Astrocyte of the spinal cord (primary cell): ENCODE measurements around the gene ATF7.

ENCODE experiments used
- DNase-seq: peaks from one replicate; pipeline ENCODE4 v3.0.0; 2011; ENCODE audit warnings: low read depth, low spot score
- H3K4me3 ChIP-seq: 2 replicates; pipeline ENCODE4 v1.5.1; 2011; ENCODE audit warnings: low read depth, mild to moderate bottlenecking, low read length, moderate library complexity
- in situ Hi-C: cut with HindIII; loops from 2 replicates; pipeline ENCODE4 v1.10.0; 2017; ENCODE audit warnings: low sequenced_read_pairs
- TF ChIP-seq, protein P1 (sequence below): IDR thresholded peaks from 2 replicates; pipeline ENCODE4 v1.5.1; 2012; ENCODE audit warnings: low read depth, mild to moderate bottlenecking, low read length, inconsistent platforms

The ATF7 gene

DNA sequence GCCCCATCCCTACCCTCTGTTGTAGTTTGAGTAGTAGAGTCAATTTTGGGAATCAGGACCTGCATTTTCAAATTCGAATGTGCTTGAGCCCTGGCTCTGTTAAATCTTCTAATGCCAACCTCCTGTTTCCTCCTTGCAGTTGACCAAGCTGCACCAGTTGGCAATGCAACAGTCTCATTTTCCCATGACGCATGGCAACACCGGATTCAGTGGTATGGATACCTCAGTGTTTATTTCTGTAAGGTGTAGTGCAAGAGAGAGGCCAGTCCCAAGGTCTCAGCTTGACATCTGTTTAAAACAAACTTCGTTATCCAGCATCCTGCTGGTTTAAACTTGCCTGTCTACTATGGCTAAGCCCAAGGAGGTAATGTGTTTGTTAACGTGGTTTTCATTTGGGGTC lies 159.1 kb downstream of the ATF7 start:
- in situ Hi-C loops, result no loop called here
- TF ChIP-seq, protein P1, sequence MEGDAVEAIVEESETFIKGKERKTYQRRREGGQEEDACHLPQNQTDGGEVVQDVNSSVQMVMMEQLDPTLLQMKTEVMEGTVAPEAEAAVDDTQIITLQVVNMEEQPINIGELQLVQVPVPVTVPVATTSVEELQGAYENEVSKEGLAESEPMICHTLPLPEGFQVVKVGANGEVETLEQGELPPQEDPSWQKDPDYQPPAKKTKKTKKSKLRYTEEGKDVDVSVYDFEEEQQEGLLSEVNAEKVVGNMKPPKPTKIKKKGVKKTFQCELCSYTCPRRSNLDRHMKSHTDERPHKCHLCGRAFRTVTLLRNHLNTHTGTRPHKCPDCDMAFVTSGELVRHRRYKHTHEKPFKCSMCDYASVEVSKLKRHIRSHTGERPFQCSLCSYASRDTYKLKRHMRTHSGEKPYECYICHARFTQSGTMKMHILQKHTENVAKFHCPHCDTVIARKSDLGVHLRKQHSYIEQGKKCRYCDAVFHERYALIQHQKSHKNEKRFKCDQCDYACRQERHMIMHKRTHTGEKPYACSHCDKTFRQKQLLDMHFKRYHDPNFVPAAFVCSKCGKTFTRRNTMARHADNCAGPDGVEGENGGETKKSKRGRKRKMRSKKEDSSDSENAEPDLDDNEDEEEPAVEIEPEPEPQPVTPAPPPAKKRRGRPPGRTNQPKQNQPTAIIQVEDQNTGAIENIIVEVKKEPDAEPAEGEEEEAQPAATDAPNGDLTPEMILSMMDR, result no peak
- H3K4me3 ChIP-seq, result no peak overlapping the region
- no peak for DNase-seq

- no peak for DNase-seq
- H3K4me3 ChIP-seq, result no peak overlapping the region
- in situ Hi-C loops, result no loop called here
- TF ChIP-seq, protein P1, result no peak
Observed at GRCh38 chr12:53466640-53467039, 159.5 kb downstream of the ATF7 start.

GRCh38 chr12:53465679-53466078 lies 160.5 kb downstream of the ATF7 start:
- TF ChIP-seq, protein P1, result no peak
- H3K4me3 ChIP-seq, result no peak overlapping the region
- in situ Hi-C loops, result no loop called here
- no peak for DNase-seq

DNA sequence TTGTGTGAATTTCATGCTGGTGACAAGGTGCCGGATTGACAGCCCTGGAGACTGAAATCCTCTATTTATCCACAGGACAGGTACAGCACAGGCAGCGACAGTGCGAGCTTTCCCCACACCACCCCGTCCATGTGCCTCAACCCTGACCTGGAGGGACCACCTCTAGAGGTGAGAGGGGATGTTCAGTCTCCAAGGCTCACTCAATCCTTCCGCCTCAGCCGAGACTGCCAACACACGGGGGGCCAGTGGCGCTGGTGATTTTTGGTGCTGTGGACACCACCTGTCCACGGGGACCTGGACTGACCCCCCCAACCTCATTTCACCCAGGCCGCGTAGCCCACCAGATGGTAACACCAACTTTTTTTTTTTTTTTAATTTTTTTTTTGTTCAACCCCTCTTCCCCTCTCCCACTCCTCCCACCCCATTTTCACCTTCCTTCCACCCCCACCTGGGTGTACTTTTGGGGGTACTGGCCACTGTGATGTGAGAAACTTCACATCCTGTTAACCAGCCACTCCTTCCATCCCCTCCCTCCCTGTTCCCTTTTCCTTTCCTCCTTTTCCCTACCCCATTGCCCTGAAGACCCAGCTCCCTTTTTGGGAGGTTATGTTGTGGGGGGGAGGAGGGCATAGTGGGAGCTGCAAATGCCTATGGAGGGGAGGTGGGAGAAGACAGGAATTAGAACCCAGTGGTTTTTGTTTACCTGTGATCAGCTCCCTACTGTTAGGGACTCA lies 161.3 kb downstream of the ATF7 start:
- no peak for DNase-seq
- in situ Hi-C loops, result no loop called here
- H3K4me3 ChIP-seq, result no peak overlapping the region
- TF ChIP-seq, protein P1, result no peak

DNA sequence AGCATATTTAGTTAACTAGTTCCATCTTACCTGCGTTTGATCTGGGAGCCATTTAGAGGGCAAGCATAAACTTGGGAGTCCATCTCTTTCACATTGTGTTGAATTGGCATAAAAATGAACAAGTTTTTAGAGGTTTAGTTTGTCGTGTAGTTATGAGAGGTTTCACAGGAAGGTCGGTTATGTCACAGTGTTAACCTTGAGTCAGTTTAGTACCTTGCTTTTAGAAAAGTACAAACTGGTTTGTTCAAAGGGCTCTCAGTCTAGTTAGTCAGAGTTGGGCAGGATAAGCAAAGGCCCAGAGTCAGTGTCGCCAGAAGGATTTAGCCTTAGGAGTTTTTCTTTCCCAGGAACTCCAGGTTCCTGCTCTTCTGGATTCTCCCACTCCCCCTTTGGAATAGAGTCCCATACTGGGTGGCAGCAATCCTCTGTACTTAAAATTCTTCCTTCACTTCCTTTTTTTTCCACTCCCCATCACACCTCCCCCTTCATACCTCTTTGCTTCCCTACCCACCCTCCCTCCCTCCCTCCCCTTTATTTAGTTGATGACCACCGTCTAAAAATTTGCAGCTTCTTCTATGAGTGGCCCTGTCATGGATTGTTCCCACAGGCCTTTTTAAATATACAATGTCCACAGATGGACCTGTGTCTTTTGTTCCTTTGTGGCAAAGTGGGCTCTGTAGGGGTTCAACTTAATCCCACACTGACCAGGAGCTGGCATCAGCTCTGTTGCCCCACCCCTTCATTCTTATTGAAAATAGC lies 162.2 kb downstream of the ATF7 start:
- in situ Hi-C loops, result no loop called here
- no peak for DNase-seq
- TF ChIP-seq, protein P1, result no peak
- no peak overlapping the region for H3K4me3 ChIP-seq

GRCh38 chr12:53462935-53463334 lies 163.2 kb downstream of the ATF7 start:
- DNase-seq, result no peak
- no peak overlapping the region for H3K4me3 ChIP-seq
- TF ChIP-seq, protein P1, result no peak
- in situ Hi-C loops, result no loop called here
